Chondrocyte (in vitro differentiated cells): ENCODE data around the gene UBE2H. TPM values are rescaled to one million over a fixed set of nuclear protein-coding genes. Genes with fewer than 3 reads are reported as not detected.

Experiments
- DNase-seq: peaks from one replicate; pipeline ENCODE4 v3.0.0; 2021; ENCODE audit warnings: mixed read lengths, low spot score
- H3K27ac Mint-ChIP-seq: one replicate; pipeline ENCODE4 v1.8.0; 2021; ENCODE audit warnings: mild to moderate bottlenecking, moderate library complexity, mixed read lengths; ENCODE audit not compliant: unreplicated experiment
- H3K27me3 Mint-ChIP-seq: 2 replicates; pipeline ENCODE4 v1.8.0; 2021; ENCODE audit warnings: low read depth, mixed read lengths
- H3K36me3 Mint-ChIP-seq: 2 replicates; pipeline ENCODE4 v1.8.0; 2021; ENCODE audit warnings: low read depth, mixed read lengths
- H3K4me1 Mint-ChIP-seq: 2 replicates; pipeline ENCODE4 v1.8.0; 2021; ENCODE audit warnings: low read depth, mild to moderate bottlenecking, mixed read lengths
- H3K4me3 Mint-ChIP-seq: one replicate; pipeline ENCODE4 v1.8.0; 2021; ENCODE audit warnings: mild to moderate bottlenecking, moderate library complexity, mixed read lengths; ENCODE audit not compliant: unreplicated experiment
- H3K9me3 Mint-ChIP-seq: 2 replicates; pipeline ENCODE4 v1.8.0; 2021; ENCODE audit warnings: low read depth, mixed read lengths
- CTCF ChIP-seq: fragments of 200-600 bp; sonication (generic); IDR thresholded peaks from 2 replicates; pipeline ENCODE4 v1.5.0; 2021; ENCODE audit warnings: antibody characterized with exemption, mild to moderate bottlenecking, moderate library complexity
- total RNA-seq: library from RNA; stranded (reverse); gene quantifications from 3 replicates; pipeline ENCODE4 v1.2.1, GENCODE V29; 2021

UBE2H gene
- total RNA-seq, 1 donor from 2014 or later: 167 TPM

- peaks cover 10% of the 10 kb centered on the region for H3K9me3 Mint-ChIP-seq
- peaks cover 29% of the 10 kb centered on the region for H3K36me3 Mint-ChIP-seq
- TF ChIP-seq CTCF: no peak
- H3K27ac Mint-ChIP-seq: no peak overlapping the region
- peaks cover 14% of the 10 kb centered on the region for H3K4me1 Mint-ChIP-seq
- no peak for DNase-seq
- no peaks in the 10 kb centered on the region for H3K27me3 Mint-ChIP-seq
- no peak overlapping the region for H3K4me3 Mint-ChIP-seq
These were observed 131.3 kb downstream of the UBE2H start for GRCh38 chr7:129821476-129821875.

GRCh38 chr7:129816742-129817141, 136.0 kb downstream of the UBE2H start:
- peaks cover 4% of the 10 kb centered on the region for H3K4me1 Mint-ChIP-seq
- no peaks in the 10 kb centered on the region for H3K27me3 Mint-ChIP-seq

GRCh38 chr7:129807863-129808262, 144.9 kb downstream of the UBE2H start:
- no peaks in the 10 kb centered on the region for H3K9me3 Mint-ChIP-seq
- H3K4me3 Mint-ChIP-seq: no peak overlapping the region
- TF ChIP-seq CTCF: no peak
- H3K36me3 Mint-ChIP-seq: peaks cover 4% of the 10 kb centered on the region
- no peak overlapping the region for H3K27ac Mint-ChIP-seq
- H3K27me3 Mint-ChIP-seq: no peaks in the 10 kb centered on the region
- peak; percentile 25 for DNase-seq
- H3K4me1 Mint-ChIP-seq: no peaks in the 10 kb centered on the region

More at GRCh38 chr7:129816742-129817141, 136.0 kb downstream of the UBE2H start:
- H3K9me3 Mint-ChIP-seq: peaks cover 10% of the 10 kb centered on the region
- TF ChIP-seq CTCF: no peak
- H3K36me3 Mint-ChIP-seq: peaks cover 40% of the 10 kb centered on the region
- H3K4me3 Mint-ChIP-seq: no peak overlapping the region
- H3K27ac Mint-ChIP-seq: no peak overlapping the region
- no peak for DNase-seq

- Mint-ChIP-seq H3K4me3 (no peak overlapping the region), H3K9me3 (no peaks in the 10 kb centered on the region), H3K27ac (no peak overlapping the region), H3K36me3 (no peaks in the 10 kb centered on the region), H3K27me3 (no peaks in the 10 kb centered on the region), H3K4me1 (no peaks in the 10 kb centered on the region)
- TF ChIP-seq CTCF: no peak
- peak; percentile 64 for DNase-seq
These were observed 147.7 kb downstream of the UBE2H start for GRCh38 chr7:129804890-129805719.

GRCh38 chr7:129804111-129804889, 148.5 kb downstream of the UBE2H start:
- Mint-ChIP-seq H3K36me3 (no peaks in the 10 kb centered on the region), H3K27ac (no peak overlapping the region), H3K4me1 (no peaks in the 10 kb centered on the region), H3K4me3 (no peak overlapping the region), H3K9me3 (no peaks in the 10 kb centered on the region), H3K27me3 (no peaks in the 10 kb centered on the region)
- no peak for TF ChIP-seq CTCF
- peak; percentile 74 for DNase-seq
